Activated B cell treated with CpG ODN at 0.5 μM for 24 hours (primary cell): ENCODE data around the gene ZCCHC2. TPM values are rescaled to one million over a fixed set of nuclear protein-coding genes. Genes with fewer than 3 reads are reported as not detected.

Experiments used
- ATAC-seq: fragments of 200-7000 bp; cut with Tn5 transposase; one replicate; pipeline ENCODE4 v1.10.0; 2021; ENCODE audit warnings: low read depth, mild to moderate bottlenecking, moderate library complexity
- CTCF ChIA-PET: fragments of 350-600 bp; sonication (Branson Sonifier 250); formaldehyde crosslinking; loops from one replicate; lab custom pipeline; 2021; ENCODE audit warnings: antibody characterized with exemption; lab: Charles Lee
- POLR2A ChIA-PET: fragments of 350-600 bp; sonication (Branson Sonifier 250); formaldehyde crosslinking; loops from one replicate; lab custom pipeline; 2021; ENCODE audit warnings: antibody characterized with exemption; lab: Charles Lee
- DNase-seq: peaks from one replicate; pipeline ENCODE4 v3.0.0; 2022
- H3K27ac Mint-ChIP-seq: one replicate; pipeline ENCODE4 v1.8.0; 2020; ENCODE audit warnings: mixed read lengths
- H3K27me3 Mint-ChIP-seq: one replicate; pipeline ENCODE4 v1.8.0; 2021; ENCODE audit warnings: mixed read lengths
- H3K36me3 Mint-ChIP-seq: one replicate; pipeline ENCODE4 v1.8.0; 2021; ENCODE audit warnings: low read depth, mixed read lengths
- H3K4me1 Mint-ChIP-seq: one replicate; pipeline ENCODE4 v1.8.0; 2021; ENCODE audit warnings: mixed read lengths
- H3K4me3 Mint-ChIP-seq: one replicate; pipeline ENCODE4 v1.8.0; 2020; ENCODE audit warnings: mild to moderate bottlenecking, mixed read lengths
- H3K9me3 Mint-ChIP-seq: one replicate; pipeline ENCODE4 v1.8.0; 2020; ENCODE audit warnings: mixed read lengths
- CTCF ChIP-seq: fragments of 200-600 bp; IDR thresholded peaks from one replicate; pipeline ENCODE4 v1.8.0; 2022; ENCODE audit warnings: antibody characterized with exemption, mild to moderate bottlenecking
- intact Hi-C: fragments of 100-400 bp; cut with micrococcal nuclease; formaldehyde crosslinking; loops from one replicate; pipeline ENCODE4 v1.15.1; 2024
- total RNA-seq: library from RNA; stranded (reverse); gene quantifications from 2 replicates; pipeline ENCODE4 v1.2.3, GENCODE V29; 2022

The ZCCHC2 gene
- total RNA-seq, 1 donor from 2014 or later: 29.4 TPM

GRCh38 chr18:62518460-62519375 lies 4.1 kb upstream of the ZCCHC2 start:
- Mint-ChIP-seq H3K9me3 (peaks cover 8% of the 10 kb centered on the region), H3K4me3 (no peak overlapping the region), H3K27me3 (no peaks in the 10 kb centered on the region), H3K4me1 (peaks cover 12% of the 10 kb centered on the region), H3K27ac (no peak overlapping the region), H3K36me3 (no peaks in the 10 kb centered on the region)
- ChIA-PET CTCF (no interaction called here), POLR2A (no interaction called here)
- intact Hi-C loops: no loop called here
- DNase-seq (no peak), ATAC-seq (no peak)
- no peak for TF ChIP-seq CTCF

GRCh38 chr18:62519684-62520083 lies 3.1 kb upstream of the ZCCHC2 start:
- Mint-ChIP-seq H3K36me3 (no peaks in the 10 kb centered on the region), H3K27ac (no peak overlapping the region), H3K9me3 (peaks cover 2% of the 10 kb centered on the region), H3K4me3 (no peak overlapping the region), H3K27me3 (no peaks in the 10 kb centered on the region), H3K4me1 (peaks cover 12% of the 10 kb centered on the region)
- no peak for ATAC-seq
- ChIA-PET CTCF (no interaction called here), POLR2A (no interaction called here)
- no peak for DNase-seq
- TF ChIP-seq CTCF: no peak
- intact Hi-C loops: loop anchor here (5.0 to 10.0 kb wide), 5 partner anchors 192 to 1455 kb away; partner anchors contain the start of genes SERPINB8 and TNFRSF11A

- ATAC-seq: no peak
- Mint-ChIP-seq H3K4me1 (peaks cover 26% of the 10 kb centered on the region), H3K27me3 (no peaks in the 10 kb centered on the region), H3K36me3 (peaks cover 5% of the 10 kb centered on the region), H3K9me3 (no peaks in the 10 kb centered on the region), H3K4me3 (peak overlapping the region; percentile 80), H3K27ac (no peak overlapping the region)
- TF ChIP-seq CTCF: no peak
- CTCF ChIA-PET: interaction anchor here (0.7 kb wide), 1 partner anchor 15 kb away, joined by 3 read pairs; no protein-coding TSS in a partner anchor
- no peak for DNase-seq
- POLR2A ChIA-PET: interaction anchor here (0.6 to 4.0 kb wide), 3 partner anchors 15 to 901 kb away, joined by 3 to 52 read pairs (median 4); partner anchors contain the start of gene VPS4B
- intact Hi-C loops: loop anchor here (5.0 to 10.0 kb wide), 5 partner anchors 194 to 1454 kb away; partner anchors contain the start of genes SERPINB8 and TNFRSF11A
Observed at GRCh38 chr18:62521082-62521481, 1.7 kb upstream of the ZCCHC2 start.

GRCh38 chr18:62521593-62521992 lies 1.2 kb upstream of the ZCCHC2 start:
- Mint-ChIP-seq H3K36me3 (peaks cover 5% of the 10 kb centered on the region), H3K27ac (peak overlapping the region; percentile 62)
- POLR2A ChIA-PET: interaction anchor here (0.7 to 4.0 kb wide), 2 partner anchors 16 to 421 kb away, joined by 6 to 52 read pairs; no protein-coding TSS in a partner anchor

More at GRCh38 chr18:62521593-62521992, 1.2 kb upstream of the ZCCHC2 start:
- no peaks in the 10 kb centered on the region for H3K9me3 Mint-ChIP-seq
- DNase-seq (no peak), ATAC-seq (no peak)
- no peak for TF ChIP-seq CTCF
- CTCF ChIA-PET: interaction anchor here (1.2 kb wide), 1 partner anchor 63 kb away, joined by 4 read pairs; no protein-coding TSS in a partner anchor
- no peaks in the 10 kb centered on the region for H3K27me3 Mint-ChIP-seq
- peaks cover 29% of the 10 kb centered on the region for H3K4me1 Mint-ChIP-seq
- H3K4me3 Mint-ChIP-seq: peak overlapping the region; percentile 80
- intact Hi-C loops: loop anchor here (5.0 to 10.0 kb wide), 5 partner anchors 194 to 1453 kb away; partner anchors contain the start of genes SERPINB8 and TNFRSF11A
